ENCODE data around the gene PTPRZ1. TPM values are rescaled to one million over a fixed set of nuclear protein-coding genes. Genes with fewer than 3 reads are reported as not detected.

Gene PTPRZ1
- total RNA-seq, 2 donors from 2014 or later: 1.4 to 4.4 TPM

DNA sequence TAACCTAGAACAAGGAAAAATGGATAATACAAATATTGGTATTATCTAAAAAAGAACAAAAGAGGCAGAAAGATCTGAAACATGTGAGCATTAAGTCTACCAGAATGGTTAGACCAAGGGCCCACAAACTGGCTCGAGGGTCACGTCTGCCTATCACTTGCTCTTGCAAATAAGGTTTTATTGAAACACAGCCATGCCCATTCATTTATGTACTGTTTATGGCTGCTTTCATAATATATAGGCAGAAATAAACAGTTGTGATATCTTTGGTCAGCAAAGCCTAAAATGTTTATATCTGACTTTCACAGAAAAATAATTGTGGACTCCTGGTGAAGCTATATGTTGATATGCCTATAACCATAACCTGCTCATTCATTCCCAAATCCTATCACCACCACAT, 199.3 kb downstream of the PTPRZ1 start:
- intact Hi-C loops (cut with DNase I): no loop called here

DNA sequence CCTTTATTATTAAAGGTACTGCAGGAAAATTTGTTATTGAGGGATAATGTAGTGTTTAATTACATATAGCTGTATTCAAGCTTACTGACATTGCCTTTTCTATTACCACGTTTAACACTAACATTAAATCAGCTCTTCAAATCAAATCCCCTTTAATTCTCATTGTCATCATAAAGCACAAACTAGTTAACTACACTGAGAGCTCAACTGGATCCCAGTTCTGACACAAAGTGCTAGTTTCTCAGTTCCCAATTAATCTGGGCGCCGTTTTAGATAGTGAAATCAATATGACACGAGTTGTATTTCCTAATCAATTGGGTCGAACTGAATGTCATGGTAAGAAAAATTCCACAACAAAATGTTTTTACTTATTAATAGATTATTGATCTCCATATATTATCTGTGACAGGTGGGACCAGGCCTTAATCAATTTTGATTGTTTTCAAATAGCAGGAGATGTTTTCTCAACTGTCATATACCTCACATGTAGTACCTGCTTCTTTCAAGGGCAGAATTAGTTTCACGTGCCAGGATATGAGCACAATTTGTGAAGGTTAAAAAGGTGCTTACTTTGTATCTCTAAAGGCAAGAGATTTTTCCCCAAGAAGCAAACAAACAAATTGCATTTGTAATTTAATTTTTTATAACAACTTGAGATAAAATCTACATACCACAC, 200.1 kb downstream of the PTPRZ1 start:
- no peaks in the 10 kb centered on the region for H3K27me3 ChIP-seq (replicated peaks; ENCODE audit: insufficient read depth)
- H3K36me3 ChIP-seq: peaks cover 0 to 3% of the 10 kb centered on the region in 2 donors
- no peak for TF ChIP-seq POLR2A (IDR thresholded peaks at IDR 0.05)
- TF ChIP-seq, protein P1, sequence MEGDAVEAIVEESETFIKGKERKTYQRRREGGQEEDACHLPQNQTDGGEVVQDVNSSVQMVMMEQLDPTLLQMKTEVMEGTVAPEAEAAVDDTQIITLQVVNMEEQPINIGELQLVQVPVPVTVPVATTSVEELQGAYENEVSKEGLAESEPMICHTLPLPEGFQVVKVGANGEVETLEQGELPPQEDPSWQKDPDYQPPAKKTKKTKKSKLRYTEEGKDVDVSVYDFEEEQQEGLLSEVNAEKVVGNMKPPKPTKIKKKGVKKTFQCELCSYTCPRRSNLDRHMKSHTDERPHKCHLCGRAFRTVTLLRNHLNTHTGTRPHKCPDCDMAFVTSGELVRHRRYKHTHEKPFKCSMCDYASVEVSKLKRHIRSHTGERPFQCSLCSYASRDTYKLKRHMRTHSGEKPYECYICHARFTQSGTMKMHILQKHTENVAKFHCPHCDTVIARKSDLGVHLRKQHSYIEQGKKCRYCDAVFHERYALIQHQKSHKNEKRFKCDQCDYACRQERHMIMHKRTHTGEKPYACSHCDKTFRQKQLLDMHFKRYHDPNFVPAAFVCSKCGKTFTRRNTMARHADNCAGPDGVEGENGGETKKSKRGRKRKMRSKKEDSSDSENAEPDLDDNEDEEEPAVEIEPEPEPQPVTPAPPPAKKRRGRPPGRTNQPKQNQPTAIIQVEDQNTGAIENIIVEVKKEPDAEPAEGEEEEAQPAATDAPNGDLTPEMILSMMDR (IDR thresholded peaks at IDR 0.05): no peak
- no peak for TF ChIP-seq POLR2AphosphoS5 (IDR thresholded peaks at IDR 0.05)

More for the DNA sequence above, 199.3 kb downstream of the PTPRZ1 start:
- H3K27me3 ChIP-seq (replicated peaks; ENCODE audit: insufficient read depth): no peaks in the 10 kb centered on the region
- DNase-seq (ENCODE audit: low spot score): no peak
- TF ChIP-seq POLR2A (IDR thresholded peaks at IDR 0.05) (no peak), POLR2AphosphoS5 (IDR thresholded peaks at IDR 0.05) (no peak)
- TF ChIP-seq, protein P1 (IDR thresholded peaks at IDR 0.05): no peak
- no peaks in the 10 kb centered on the region for H3K9me3 ChIP-seq
- H3K27ac ChIP-seq: no peak overlapping the region
- no peaks in the 10 kb centered on the region for H3K36me3 ChIP-seq
- 95% methylated on average over 2 of the region's 2 CpGs for WGBS
- H3K4me1 ChIP-seq (replicated peaks): no peaks in the 10 kb centered on the region
- H3K4me3 ChIP-seq: no peak overlapping the region

DNA sequence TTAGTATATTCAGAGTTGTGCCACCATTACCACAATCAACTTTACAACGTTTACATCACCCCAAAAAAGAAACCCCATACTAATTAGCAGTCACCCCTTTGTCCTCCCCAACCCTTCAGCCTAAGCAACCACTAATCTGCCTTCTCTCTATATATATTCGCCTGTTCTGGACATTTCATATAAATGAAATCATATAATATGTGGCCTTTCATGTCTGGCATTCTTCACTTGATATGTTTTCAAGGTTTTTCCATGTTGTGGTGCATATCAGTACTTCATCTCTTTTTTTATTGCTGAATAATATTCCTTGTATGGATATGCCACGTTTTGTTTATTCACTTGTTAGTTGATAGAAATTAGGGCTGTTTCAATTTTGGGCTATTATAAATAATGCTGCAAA, 200.7 kb downstream of the PTPRZ1 start:
- TF ChIP-seq, protein P1 (IDR thresholded peaks at IDR 0.05): no peak
- TF ChIP-seq POLR2AphosphoS5 (IDR thresholded peaks at IDR 0.05) (no peak), POLR2A (IDR thresholded peaks at IDR 0.05) (no peak)

More for the DNA sequence above, 200.1 kb downstream of the PTPRZ1 start:
- intact Hi-C loops (cut with DNase I): no loop called here
- 87% methylated on average over 6 of the region's 6 CpGs for WGBS
- H3K4me1 ChIP-seq (replicated peaks): no peaks in the 10 kb centered on the region
- no peak overlapping the region for H3K4me3 ChIP-seq
- no peak for DNase-seq (ENCODE audit: low spot score)
- H3K9me3 ChIP-seq: no peaks in the 10 kb centered on the region
- no peak overlapping the region for H3K27ac ChIP-seq

DNA sequence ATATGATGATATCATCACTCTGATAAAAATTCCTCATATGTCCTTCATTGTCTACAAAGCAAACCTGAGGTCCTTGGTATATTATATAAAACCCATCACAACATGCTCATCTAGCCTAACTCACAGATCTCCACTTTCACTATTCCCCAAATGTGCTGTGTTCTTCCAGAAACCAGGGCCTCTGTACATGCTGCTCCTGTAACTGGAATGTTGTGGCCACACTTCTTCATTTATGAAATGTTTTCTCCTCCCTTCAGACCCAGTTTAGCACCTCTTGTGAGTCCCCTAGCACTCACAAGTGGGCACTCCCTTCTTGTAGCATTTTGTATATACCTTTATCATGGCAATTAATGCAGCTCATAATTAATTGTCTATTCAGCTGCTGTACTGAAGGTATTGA, 209.2 kb downstream of the PTPRZ1 start:
- intact Hi-C loops (cut with DNase I): no loop called here
- Histone ChIP-seq H3K36me3 (peaks cover 0 to 3% of the 10 kb centered on the region in 2 donors), H3K4me3 (no peak overlapping the region), H3K27me3 (replicated peaks; ENCODE audit: insufficient read depth) (no peaks in the 10 kb centered on the region), H3K27ac (no peak overlapping the region), H3K4me1 (replicated peaks) (no peaks in the 10 kb centered on the region), H3K9me3 (no peaks in the 10 kb centered on the region)
- TF ChIP-seq, protein P1 (IDR thresholded peaks at IDR 0.05): no peak
- TF ChIP-seq POLR2AphosphoS5 (IDR thresholded peaks at IDR 0.05) (no peak), POLR2A (IDR thresholded peaks at IDR 0.05) (no peak)
- DNase-seq (ENCODE audit: low spot score): no peak

More for the DNA sequence above, 200.7 kb downstream of the PTPRZ1 start:
- H3K27ac ChIP-seq: no peak overlapping the region
- intact Hi-C loops (cut with DNase I): no loop called here
- WGBS: 75% methylated on average over 3 of the region's 3 CpGs
- H3K27me3 ChIP-seq (replicated peaks; ENCODE audit: insufficient read depth): no peaks in the 10 kb centered on the region
- no peaks in the 10 kb centered on the region for H3K9me3 ChIP-seq
- DNase-seq (ENCODE audit: low spot score): no peak
- no peaks in the 10 kb centered on the region for H3K4me1 ChIP-seq (replicated peaks)
- peaks cover 0 to 3% of the 10 kb centered on the region in 2 donors for H3K36me3 ChIP-seq
- H3K4me3 ChIP-seq: no peak overlapping the region

DNA sequence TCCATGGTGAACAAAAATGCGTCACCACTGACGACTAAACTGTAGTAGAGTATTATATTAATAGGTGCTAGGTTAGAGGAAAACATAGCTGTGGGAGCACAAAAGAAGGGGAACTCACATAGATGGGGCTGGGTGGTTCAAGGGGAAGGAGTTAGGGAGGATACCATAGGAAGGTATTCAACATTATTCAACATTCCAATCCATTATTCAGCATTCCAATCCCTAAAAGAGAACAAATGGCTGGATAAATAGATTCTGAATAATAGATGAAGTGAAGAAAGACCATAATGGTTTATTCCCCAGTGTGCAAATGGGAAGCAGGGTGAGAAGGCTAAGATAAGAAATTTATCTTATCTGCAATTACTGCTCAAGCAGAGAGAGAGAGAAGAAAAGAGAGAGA, 209.7 kb downstream of the PTPRZ1 start:
- peaks cover 0 to 2% of the 10 kb centered on the region in 2 donors for H3K36me3 ChIP-seq
- no peak for DNase-seq (ENCODE audit: low spot score)
- TF ChIP-seq, protein P1 (IDR thresholded peaks at IDR 0.05): no peak
- TF ChIP-seq POLR2AphosphoS5 (IDR thresholded peaks at IDR 0.05) (no peak), POLR2A (IDR thresholded peaks at IDR 0.05) (no peak)

More for the DNA sequence above, 209.7 kb downstream of the PTPRZ1 start:
- no peak overlapping the region for H3K27ac ChIP-seq
- no peaks in the 10 kb centered on the region for H3K27me3 ChIP-seq (replicated peaks; ENCODE audit: insufficient read depth)
- no peak overlapping the region for H3K4me3 ChIP-seq
- H3K9me3 ChIP-seq: no peaks in the 10 kb centered on the region
- intact Hi-C loops (cut with DNase I): no loop called here
- WGBS: 100% methylated on average over 2 of the region's 2 CpGs
- H3K4me1 ChIP-seq (replicated peaks): no peaks in the 10 kb centered on the region

All from prostate gland (tissue), 2 donors.